Mesodermal cell (in vitro differentiated cells): ENCODE data around the gene RIC8B. TPM values are rescaled to one million over a fixed set of nuclear protein-coding genes. Genes with fewer than 3 reads are reported as not detected.
"Not testable (repeated sequence)": the region's sequence is repeated elsewhere in the genome, so short reads cannot be mapped to it uniquely, and the experiment has no call there.

Source experiments
- H3K27ac ChIP-seq: 2 replicates; pipeline ENCODE4 v1.7.0; 2013; ENCODE audit warnings: mild to moderate bottlenecking, low read depth, low read length, moderate library complexity; ENCODE audit not compliant: severe bottlenecking
- H3K36me3 ChIP-seq: 2 replicates; pipeline ENCODE4 v1.7.1; 2013; ENCODE audit warnings: mild to moderate bottlenecking, low read length, moderate library complexity; ENCODE audit not compliant: control insufficient read depth, insufficient read depth
- H3K4me1 ChIP-seq: one replicate; pipeline ENCODE4 v1.7.1; 2013; ENCODE audit warnings: mild to moderate bottlenecking, low read length; ENCODE audit not compliant: insufficient read depth, control insufficient read depth, poor library complexity, severe bottlenecking
- H3K4me3 ChIP-seq: 2 replicates; pipeline ENCODE4 v1.7.0; 2013; ENCODE audit warnings: low read length, control low read depth, mild to moderate bottlenecking; ENCODE audit not compliant: insufficient read depth, poor library complexity, severe bottlenecking; ENCODE audit errors: extremely low read depth
- H3K9me3 ChIP-seq: 2 replicates; pipeline ENCODE4 v1.7.1; 2013; ENCODE audit warnings: mild to moderate bottlenecking, low read length, moderate library complexity; ENCODE audit not compliant: control insufficient read depth
- WGBS, 2 experiments: methylation state at CpG; one replicate each; pipeline ENCODE4 v1.1.5; 2013; ENCODE audit warnings: missing lambda C conversion rate in 2 of 2; ENCODE audit not compliant: insufficient coverage in 2 of 2; 5-methylcytosine and 5-hydroxymethylcytosine counted together
- polyA plus RNA-seq, 2 experiments: library from polyadenylated mRNA; stranded (reverse); fragments of 50-300 nt; gene quantifications; one replicate each; pipeline ENCODE4 v1.2.3, GENCODE V29; 2013

Gene RIC8B, protein sequence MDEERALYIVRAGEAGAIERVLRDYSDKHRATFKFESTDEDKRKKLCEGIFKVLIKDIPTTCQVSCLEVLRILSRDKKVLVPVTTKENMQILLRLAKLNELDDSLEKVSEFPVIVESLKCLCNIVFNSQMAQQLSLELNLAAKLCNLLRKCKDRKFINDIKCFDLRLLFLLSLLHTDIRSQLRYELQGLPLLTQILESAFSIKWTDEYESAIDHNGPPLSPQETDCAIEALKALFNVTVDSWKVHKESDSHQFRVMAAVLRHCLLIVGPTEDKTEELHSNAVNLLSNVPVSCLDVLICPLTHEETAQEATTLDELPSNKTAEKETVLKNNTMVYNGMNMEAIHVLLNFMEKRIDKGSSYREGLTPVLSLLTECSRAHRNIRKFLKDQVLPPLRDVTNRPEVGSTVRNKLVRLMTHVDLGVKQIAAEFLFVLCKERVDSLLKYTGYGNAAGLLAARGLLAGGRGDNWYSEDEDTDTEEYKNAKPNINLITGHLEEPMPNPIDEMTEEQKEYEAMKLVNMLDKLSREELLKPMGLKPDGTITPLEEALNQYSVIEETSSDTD
- polyA plus RNA-seq (2013, experiment 1 of 2), result 15.1 TPM
- polyA plus RNA-seq (2013, experiment 2 of 2), result 14.5 TPM

DNA sequence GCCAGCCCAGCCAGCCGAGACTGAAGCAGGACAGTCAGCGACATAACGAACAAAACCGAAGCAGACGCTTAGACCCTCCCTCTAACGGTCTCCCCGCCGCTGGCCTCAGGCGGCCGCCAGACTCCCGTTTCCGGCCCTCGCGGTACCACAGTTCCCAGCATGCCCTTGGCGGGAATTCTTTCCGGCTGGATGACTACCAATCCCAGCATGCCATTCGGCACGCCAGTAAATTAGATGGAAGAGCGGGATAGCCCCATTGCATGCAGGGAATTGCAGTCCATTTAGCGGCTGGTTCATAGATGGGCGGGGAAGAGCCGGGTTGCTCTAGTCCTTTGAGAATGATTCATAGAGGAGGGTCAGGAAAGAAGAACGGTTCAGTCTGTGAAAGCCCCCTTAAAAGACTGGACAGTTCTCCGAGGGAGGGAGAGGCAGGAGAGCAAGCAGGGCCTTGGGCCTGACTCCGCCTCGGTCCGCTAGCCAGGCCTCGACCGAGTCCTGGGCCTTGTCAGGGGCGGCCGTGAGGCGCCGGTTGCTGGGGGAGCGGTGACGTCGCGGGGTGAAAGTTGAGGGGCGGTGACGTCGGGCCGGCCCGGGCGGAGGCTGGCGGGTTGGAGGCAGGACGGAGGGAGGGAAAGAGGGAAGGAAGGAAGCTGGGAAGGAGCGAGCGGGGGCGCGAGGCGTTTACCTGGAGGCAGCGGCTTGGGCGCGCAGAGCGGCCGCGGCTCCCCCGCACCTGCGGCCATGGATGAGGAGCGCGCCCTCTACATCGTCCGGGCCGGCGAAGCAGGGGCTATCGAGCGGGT lies at the start of gene RIC8B:
Gene RIC8B, plus strand, starts transcription at position 678 of the 803 bp plus-strand sequence. Its CDS starts 64 bp downstream, at position 742.
- H3K9me3 ChIP-seq, result peaks cover 5% of the 10 kb centered on the region
- H3K27ac ChIP-seq, result peak within 1 kb of the TSS; percentile 99
- 0 to 1% methylated on average over 50 to 60 of the region's 66 CpGs for WGBS, 2 experiments
- H3K36me3 ChIP-seq, result peaks cover 3% of the 10 kb centered on the region
- peaks cover 9% of the 10 kb centered on the region for H3K4me1 ChIP-seq
- H3K4me3 ChIP-seq, result peak within 1 kb of the TSS; percentile 76

DNA sequence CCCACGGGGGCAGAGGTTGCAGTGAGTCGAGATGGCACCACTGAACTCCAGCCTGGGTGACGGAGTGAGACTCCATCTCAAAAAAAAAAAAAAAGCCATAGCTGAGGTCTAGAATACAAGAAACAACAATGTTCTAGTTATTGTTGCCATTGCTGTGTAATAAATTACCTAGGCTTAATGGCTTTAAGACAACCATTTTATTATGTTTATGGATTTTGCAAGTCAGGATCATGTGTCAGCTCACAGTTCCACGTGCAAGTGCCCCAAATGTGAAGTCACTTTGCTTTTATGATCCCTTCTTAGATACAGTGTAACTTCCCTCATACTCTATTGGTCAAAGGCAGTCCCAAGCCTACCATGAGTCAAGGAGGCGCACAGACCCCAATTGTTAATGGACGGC lies 49.5 kb upstream of the RIC8B start:
- Histone ChIP-seq H3K4me3 (no peak overlapping the region), H3K27ac (no peak overlapping the region), H3K4me1 (no peaks in the 10 kb centered on the region), H3K9me3 (no peaks in the 10 kb centered on the region), H3K36me3 (no peaks in the 10 kb centered on the region)
- 92 to 94% methylated on average over 2 to 3 of the region's 6 CpGs for WGBS, 2 experiments

DNA sequence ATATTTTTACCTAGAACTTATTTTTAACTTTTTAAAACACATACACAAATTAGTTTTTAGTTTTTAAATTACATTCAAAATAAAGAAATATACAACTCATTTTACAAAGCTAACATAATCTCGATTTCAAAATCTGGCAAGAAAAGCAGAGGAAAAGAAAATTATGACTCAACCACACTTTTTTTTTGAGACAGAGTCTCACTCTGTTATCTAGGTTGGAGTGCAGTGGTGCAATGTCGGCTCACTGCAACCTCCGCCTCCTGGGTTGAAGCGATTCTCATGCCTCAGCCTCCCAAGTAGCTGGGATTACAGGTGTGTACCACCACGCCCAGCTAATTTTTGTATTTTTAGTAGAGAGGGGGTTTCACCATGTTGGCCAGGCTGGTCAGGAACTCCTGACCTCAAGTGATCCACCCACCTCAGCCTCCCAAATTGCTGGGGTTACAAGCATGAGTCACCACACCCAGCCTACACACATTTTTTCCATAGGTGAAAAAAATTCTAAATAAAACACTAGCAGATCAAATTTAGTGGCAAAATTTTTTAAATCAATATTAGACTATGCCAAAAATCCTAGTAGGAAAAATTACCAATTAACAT lies 47.8 kb upstream of the RIC8B start:
- H3K4me1 ChIP-seq, H3K9me3 ChIP-seq, H3K27ac ChIP-seq, H3K4me3 ChIP-seq, H3K36me3 ChIP-seq: not testable (repeated sequence)
- 92 to 100% methylated on average over 3 of the region's 5 CpGs for WGBS, 2 experiments

DNA sequence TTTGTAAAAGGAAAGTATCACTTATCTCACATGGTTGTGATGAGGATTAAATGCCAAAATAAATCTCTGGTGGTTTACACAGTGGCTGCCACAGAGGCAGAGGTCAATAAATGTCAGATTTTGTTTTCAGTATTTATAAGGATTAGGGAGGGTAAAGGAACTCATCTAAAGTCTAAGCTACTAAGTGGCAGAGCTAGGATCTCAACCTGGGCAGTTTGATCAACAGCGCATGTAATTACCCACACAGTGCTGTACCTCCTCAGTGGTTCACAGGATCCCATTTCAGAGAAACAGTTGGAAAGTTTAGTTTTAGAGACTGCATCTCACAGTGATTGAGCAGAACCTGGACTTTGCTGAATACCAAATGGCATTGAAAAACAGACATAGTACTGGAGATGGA lies 44.9 kb upstream of the RIC8B start:
- WGBS, 2 experiments, result 86 to 89% methylated on average over 1 of the region's 1 CpG
- no peak overlapping the region for H3K27ac ChIP-seq
- H3K4me3 ChIP-seq, result no peak overlapping the region
- H3K9me3 ChIP-seq, result no peaks in the 10 kb centered on the region
- H3K4me1 ChIP-seq, result no peaks in the 10 kb centered on the region
- H3K36me3 ChIP-seq, result no peaks in the 10 kb centered on the region

DNA sequence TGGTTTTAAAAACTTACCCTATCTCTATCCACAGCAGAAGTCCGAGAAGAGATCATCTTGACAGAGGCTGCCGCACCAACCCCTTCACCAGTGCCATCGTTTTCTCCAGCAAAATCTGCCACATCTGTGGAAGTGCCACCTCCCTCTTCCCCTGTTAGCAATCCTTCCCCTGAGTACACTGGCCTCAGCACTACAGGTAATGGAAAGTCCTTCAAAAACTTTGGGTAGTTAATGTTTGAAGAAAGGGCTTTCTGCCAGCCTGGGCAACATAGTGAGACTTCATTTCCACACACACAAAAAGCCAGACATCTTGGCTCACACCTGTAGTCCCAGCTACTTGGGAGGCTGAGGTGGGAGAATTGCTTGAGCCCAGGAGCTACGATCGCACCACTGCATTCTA lies 41.6 kb upstream of the RIC8B start:
- H3K9me3 ChIP-seq, result no peaks in the 10 kb centered on the region
- no peaks in the 10 kb centered on the region for H3K4me1 ChIP-seq
- no peak overlapping the region for H3K4me3 ChIP-seq
- no peak overlapping the region for H3K27ac ChIP-seq
- WGBS, 2 experiments, result 89 to 92% methylated on average over 4 to 5 of the region's 5 CpGs
- no peaks in the 10 kb centered on the region for H3K36me3 ChIP-seq

DNA sequence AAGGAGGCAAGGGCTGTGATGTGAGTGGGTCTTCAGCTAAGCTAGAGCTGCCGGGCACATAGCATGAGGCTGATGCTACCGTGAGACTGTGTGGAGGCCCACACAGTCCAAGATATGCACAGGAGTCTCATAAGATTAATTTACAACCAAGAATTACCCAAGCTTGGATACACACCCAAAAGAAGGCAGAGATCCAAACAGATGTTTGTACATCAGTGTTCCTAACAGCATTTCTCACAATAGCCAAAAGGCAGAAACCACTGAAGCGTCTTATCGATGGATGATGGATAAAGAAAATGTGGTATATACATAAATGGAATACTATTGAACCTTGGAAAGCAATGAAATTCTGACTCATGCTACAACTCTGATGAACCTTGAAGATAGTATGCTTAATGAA lies 40.8 kb upstream of the RIC8B start:
- Histone ChIP-seq H3K4me1 (no peaks in the 10 kb centered on the region), H3K36me3 (no peaks in the 10 kb centered on the region), H3K9me3 (no peaks in the 10 kb centered on the region), H3K27ac (no peak overlapping the region), H3K4me3 (no peak overlapping the region)
- WGBS, 2 experiments, result 80% methylated on average over 2 of the region's 4 CpGs; no CpG with 5 or more reads in 1 of the 2 experiments

DNA sequence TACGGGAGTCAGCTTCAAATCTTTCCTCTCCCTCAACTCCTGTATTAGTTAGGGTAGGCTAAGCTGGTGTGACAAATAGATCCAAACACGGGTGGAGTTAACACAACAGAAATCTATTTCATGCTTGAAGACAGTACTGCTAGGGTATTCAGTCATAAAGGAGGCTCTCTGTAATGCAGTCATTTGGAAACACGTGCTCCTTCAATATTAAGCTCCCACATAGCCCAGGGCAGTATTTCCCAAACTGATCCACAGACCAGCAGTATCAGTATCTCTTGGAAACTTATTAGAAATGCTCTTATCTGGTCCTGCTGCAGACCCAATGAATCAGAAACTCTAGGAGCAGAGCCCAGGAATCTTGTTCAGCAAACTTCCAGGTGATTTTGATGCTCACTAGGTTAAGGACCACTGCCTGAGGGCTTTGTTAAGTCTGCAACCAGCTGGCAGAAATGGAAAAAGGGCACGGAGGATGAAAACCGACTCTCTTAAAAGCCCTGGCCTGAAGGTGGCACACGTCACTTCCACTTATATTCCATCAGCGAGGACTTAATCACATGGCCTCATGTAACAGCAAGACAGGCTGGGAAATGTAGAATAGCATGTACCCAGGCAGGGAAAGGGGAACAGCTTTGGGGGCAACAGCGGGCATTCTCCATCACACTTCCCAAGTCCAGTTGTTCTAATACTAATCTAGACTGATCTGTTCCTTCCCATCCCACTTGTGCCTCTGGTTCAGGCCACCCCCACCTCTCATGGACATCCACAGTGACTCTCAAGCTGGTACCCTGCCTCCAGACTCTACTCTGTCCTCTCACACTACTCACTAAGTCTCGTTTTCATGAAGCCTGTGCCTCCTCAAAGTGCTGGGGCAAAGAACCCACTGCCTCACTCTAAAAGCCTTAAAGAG lies 38.2 kb upstream of the RIC8B start:
- 86 to 90% methylated on average over 6 of the region's 9 CpGs for WGBS, 2 experiments

DNA sequence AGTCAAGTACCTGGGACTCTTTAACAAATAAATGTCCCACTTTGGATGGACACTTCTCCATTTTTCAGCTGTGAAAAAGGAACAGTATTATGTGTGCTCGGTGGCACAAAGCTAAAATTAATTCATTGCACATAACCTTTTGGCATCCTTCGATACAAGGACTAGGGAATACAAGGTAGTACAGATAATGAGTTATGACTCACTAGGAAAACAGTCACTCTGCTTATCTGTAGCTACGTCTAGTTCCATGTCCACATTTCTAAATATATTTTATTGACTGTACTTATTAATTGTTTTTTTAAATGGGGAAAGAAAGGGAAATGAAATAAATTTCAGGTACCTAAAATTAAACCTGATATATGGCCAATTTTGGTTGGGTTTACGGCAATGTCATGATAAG lies 35.2 kb upstream of the RIC8B start:
- peak overlapping the region; percentile 76 for H3K27ac ChIP-seq
- H3K4me1 ChIP-seq, result peaks cover 28% of the 10 kb centered on the region
- H3K36me3 ChIP-seq, result no peaks in the 10 kb centered on the region
- no peak overlapping the region for H3K4me3 ChIP-seq
- WGBS, 2 experiments, result 100% methylated on average over 1 to 3 of the region's 4 CpGs
- no peaks in the 10 kb centered on the region for H3K9me3 ChIP-seq

More for the DNA sequence above, 38.2 kb upstream of the RIC8B start:
- no peak overlapping the region for H3K4me3 ChIP-seq
- no peaks in the 10 kb centered on the region for H3K9me3 ChIP-seq
- peaks cover 23% of the 10 kb centered on the region for H3K4me1 ChIP-seq
- H3K27ac ChIP-seq, result no peak overlapping the region
- no peaks in the 10 kb centered on the region for H3K36me3 ChIP-seq

DNA sequence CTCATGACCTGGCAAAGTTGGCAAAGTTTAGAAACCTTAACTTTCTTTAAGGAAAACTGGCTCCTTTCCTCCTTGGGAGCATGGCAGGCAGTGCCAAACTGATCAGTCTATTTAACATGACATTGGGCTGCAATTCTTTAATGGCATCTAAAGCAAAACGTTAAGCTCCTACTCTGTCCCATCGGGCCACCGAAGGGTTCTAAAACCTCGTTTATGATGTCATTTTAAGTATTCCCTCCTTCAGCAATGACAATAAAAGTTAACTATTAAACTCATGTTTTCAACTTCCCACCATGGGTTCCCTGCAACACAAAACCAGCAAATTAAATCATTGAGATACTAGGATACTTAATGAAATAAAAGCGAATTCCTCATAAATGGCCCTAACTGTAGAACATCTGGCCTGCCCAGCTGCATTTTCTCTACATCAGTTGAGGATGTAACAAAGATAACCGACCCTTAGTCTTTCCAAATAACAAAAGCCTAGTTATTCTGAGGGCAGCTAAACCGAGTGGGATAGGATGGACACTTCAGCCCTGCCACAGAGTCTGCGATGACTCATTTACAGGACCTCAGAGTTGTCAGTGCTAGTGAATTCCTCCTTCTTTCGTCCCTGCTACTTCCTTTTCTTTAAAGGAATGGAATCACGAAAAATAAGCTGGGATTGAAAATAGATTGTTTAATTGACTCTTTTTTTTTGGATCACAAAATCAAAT lies 34.5 kb upstream of the RIC8B start:
- H3K4me3 ChIP-seq, result no peak overlapping the region
- H3K36me3 ChIP-seq, result no peaks in the 10 kb centered on the region
- peak overlapping the region; percentile 76 for H3K27ac ChIP-seq
- H3K4me1 ChIP-seq, result peaks cover 28% of the 10 kb centered on the region
- 53 to 61% methylated on average over 5 to 7 of the region's 10 CpGs for WGBS, 2 experiments
- no peaks in the 10 kb centered on the region for H3K9me3 ChIP-seq
